ENCODE results near the gene SLC25A12. TPM values are rescaled to one million over a fixed set of nuclear protein-coding genes. Genes with fewer than 3 reads are reported as not detected.

SLC25A12 gene
- total and polyA plus RNA-seq, 2 of the 13 experiments (the other 11 are each of a cell fraction or from before 2014, with no cell fraction given), result 8.1 to 15.9 TPM

- no peak for TF ChIP-seq ZNF670 (CRISPR knock-in tag; IDR thresholded peaks at IDR 0.05; ENCODE audit: borderline replicate concordance)
- peak; percentile 86 for TF ChIP-seq ZNF317 (CRISPR knock-in tag; IDR thresholded peaks at IDR 0.05)
- no peak for TF ChIP-seq MBD4 (IDR thresholded peaks at IDR 0.05; ENCODE audit: borderline replicate concordance, low read length)
- TF ChIP-seq ZNF546 (CRISPR knock-in tag; conservative IDR thresholded peaks at IDR 0.05), result no peak
- no peak for TF ChIP-seq ZNF382 (CRISPR knock-in tag; IDR thresholded peaks at IDR 0.05; ENCODE audit: borderline replicate concordance)
- peak; percentile 92 for TF ChIP-seq SOX5 (CRISPR knock-in tag; IDR thresholded peaks at IDR 0.05; ENCODE audit: borderline replicate concordance)
- TF ChIP-seq TAF15 (IDR thresholded peaks at IDR 0.05; ENCODE audit: low read depth, low read length, poor library complexity, severe bottlenecking), result no peak
- TF ChIP-seq GATAD2A (CRISPR knock-in tag; IDR thresholded peaks at IDR 0.05), result peak; percentile 85
- no peak for TF ChIP-seq HNRNPLL (IDR thresholded peaks at IDR 0.05; ENCODE audit: low read depth, low read length, poor library complexity, severe bottlenecking)
- TF ChIP-seq KMT2A (CRISPR knock-in tag; IDR thresholded peaks at IDR 0.05), result no peak
- peak; percentile 33; the same call in 1 of the 2 replicates for TF ChIP-seq CREM (IDR thresholded peaks at IDR 0.05)
- no peak for TF ChIP-seq CREM (CRISPR knock-in tag; IDR thresholded peaks at IDR 0.05)
- TF ChIP-seq SATB2 (CRISPR knock-in tag; IDR thresholded peaks at IDR 0.05), result no peak
- TF ChIP-seq ARID5B (CRISPR knock-in tag; IDR thresholded peaks at IDR 0.05), result peak; percentile 78; the same call in 1 of the 2 replicates
- 0 out of 2 replicates have a peak, but pooled peaks have one; percentile 25 for TF ChIP-seq STAG1 (CRISPR knock-in tag; IDR thresholded peaks at IDR 0.05)
- no peak for TF ChIP-seq ZNF414 (CRISPR knock-in tag; IDR thresholded peaks at IDR 0.05)
- no peak for TF ChIP-seq MYNN (CRISPR knock-in tag; IDR thresholded peaks at IDR 0.05; ENCODE audit: low read depth)
- no peak for TF ChIP-seq ZNF713 (CRISPR knock-in tag; IDR thresholded peaks at IDR 0.05)
- TF ChIP-seq HOXA3 (CRISPR knock-in tag; IDR thresholded peaks at IDR 0.05), result 0 out of 2 replicates have a peak, but pooled peaks have one; percentile 32
- peak; percentile 19; the same call in 1 of the 2 replicates for TF ChIP-seq NR2F6 (IDR thresholded peaks at IDR 0.05)
- no peak for TF ChIP-seq NR2F6 (CRISPR knock-in tag; IDR thresholded peaks at IDR 0.05)
- peak; percentile 22; the same call in 1 of the 2 replicates for TF ChIP-seq CTCF (CRISPR knock-in tag; IDR thresholded peaks at IDR 0.05)
- TF ChIP-seq SMC3 (IDR thresholded peaks at IDR 0.05; ENCODE audit: low read length), result no peak
- TF ChIP-seq PAWR (CRISPR knock-in tag; IDR thresholded peaks at IDR 0.05; ENCODE audit: borderline replicate concordance), result no peak
- TF ChIP-seq HDAC1 (CRISPR knock-in tag; IDR thresholded peaks at IDR 0.05), result 0 out of 2 replicates have a peak, but pooled peaks have one; percentile 35
- TF ChIP-seq KDM2A (CRISPR knock-in tag; IDR thresholded peaks at IDR 0.05; ENCODE audit: borderline replicate concordance, low read depth), result no peak
Measured at GRCh38 chr2:171787333-171788072, 106.5 kb downstream of the SLC25A12 start (continued).
